Pons (tissue), 1 donor: Measurements from ENCODE around the gene GRIN1.

ENCODE experiments used
- DNase-seq: peaks from one replicate; pipeline ENCODE4 v3.0.0-alpha.2; 2016; ENCODE audit warnings: low spot score

The GRIN1 gene

DNA sequence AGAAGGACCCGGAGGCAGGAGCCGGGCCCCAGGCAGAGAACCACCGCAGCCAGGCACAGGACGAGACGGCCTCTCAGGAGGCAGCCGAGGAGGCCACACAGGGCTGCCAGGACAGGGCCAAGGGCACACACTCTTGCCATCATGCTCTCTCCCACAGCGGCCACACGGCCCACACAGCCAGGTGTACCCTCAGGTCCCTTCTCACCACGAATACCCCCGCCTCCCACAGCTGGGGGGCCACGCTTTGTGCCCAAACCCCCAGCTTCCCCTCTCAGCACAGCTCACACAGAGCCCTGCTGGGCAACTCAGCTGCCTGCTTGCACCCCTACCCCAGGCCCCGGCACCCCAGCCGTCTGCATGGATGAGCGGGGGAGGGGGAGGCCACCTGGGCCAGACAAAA, 54.8 kb downstream of the GRIN1 start:
- DNase-seq, result no peak

DNA sequence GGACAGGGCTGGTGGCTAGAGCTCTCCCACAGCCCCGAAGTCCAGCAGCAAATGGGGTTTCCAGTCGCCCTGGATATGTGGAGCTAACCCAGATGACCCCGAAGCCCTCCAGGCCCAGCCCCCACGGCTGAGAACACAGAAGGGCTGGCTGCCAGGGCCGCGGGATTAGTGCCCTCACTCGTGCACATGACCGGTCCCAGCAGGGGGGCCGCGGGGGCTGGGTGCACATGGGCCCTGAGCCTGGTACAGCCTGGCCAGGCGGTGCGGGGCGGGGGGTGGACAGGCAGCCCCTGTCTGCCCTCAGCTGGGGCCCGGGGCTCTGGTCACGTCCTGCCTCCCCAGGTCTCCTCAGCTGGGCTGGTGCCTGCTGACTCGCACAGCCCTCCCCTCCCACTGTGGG, 55.4 kb downstream of the GRIN1 start:
- DNase-seq, result peak; percentile 83

DNA sequence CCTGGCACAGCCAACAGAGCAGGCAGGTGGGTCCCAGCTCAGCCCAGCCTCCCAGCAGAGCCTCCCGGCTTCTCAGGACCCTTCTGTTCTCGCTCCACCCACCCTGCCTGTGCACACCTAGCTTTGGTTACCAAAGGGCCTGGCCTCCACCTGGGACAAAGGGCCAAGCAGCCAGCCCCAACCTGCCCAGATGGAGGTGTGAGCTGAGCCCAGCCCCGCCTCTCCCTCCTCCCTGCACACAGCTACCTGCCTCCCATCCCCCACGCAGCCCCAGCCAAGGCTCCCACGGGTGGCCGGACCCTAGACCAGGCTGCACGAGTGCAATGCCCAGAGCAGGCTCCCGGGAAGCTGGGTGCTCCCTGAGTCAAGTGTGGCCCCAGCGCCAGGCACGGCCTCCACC, 56.0 kb downstream of the GRIN1 start:
- no peak for DNase-seq

DNA sequence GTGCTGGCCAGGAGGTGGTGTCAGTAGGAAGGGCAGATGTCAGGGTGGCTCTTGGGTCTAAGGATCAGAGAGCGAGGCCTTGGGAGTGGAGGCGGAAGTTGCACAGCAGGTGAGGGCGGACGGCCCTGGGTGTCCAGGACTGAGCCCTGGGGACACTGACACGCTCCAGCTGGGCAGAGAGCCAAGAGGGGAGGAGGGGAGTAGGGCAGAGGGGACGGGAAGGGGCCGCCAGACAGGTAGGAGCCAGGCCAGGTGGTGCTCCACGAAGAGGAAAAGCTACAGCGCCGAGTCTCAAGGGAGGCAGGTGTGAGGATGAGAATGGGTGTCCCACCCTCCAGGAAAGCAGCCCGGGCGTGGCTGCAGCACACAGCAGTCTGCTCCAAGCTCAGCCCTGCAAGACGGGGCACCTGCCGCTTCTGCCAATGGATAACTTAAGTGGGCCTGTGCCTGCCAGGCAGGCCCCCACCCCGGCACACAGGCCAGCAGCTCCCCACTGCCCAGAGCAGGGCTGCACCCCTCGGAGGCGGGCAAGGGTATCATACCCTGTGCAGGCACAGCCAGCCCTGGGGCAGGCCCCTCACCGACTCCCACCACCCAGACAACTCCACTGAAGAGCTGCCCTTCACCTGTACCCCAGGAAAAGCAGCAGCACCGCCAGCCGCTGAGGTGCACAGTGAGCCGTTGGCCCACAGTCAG, 56.7 kb downstream of the GRIN1 start:
- DNase-seq, result no peak

DNA sequence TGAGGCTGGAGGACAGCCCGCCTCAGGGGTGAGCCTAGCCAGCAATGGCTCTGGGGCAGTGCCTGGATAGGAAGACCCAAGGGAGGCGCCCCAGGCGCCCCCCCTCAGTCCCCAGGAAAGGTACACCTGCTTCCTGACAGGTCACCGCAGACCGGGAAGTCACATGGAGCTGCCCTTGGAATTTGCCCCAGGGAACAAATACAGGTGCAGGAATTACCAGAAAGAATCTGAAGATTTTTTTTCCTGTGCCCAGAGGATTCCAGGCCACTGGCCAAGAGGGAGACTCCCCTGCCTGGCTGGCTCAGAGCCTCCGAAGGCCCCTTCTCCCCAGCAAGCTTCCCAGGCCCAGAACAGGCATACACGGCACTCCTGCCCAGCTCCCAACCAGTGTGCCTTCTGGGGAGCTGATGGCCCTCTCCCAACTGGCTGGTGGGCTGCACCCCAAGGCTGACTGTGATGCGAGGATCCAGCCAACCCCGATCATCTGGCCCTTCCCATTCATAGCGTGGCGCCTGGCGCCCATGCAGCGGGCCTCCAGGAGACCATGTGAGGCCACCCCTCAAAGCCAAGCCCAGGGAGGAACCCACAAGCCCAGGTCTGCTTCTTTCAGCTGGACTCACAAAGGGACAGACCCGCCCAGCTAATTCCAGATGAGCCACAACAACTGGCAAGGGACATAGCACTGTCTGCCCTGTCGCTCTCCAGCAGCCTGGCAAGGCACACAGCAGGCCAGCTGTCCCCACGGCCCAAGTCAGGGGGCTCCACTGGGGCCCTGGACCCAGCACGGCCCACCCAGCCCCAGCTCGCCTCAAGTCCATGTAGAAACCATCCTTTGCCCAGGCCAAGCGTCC, 59.3 kb downstream of the GRIN1 start:
- DNase-seq, result no peak

DNA sequence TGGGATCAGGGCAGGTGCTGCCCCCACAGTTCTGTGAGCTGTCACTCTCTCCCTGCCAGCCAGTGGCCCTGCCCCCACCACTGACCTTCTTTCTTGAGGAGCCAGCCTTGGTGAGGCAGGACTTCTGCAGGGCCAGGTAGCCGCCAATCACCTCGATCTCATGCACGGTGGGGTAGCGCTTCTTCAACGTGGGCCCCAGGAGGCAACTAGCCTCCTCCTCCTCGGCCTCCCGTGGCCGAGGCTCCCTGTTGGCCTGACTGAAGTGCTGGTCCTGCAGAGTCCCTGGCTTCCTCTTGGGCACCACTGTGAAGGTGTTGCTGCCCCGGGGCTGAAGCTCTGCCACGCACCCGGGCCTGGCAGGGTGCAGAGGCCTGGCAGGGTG, 59.9 kb downstream of the GRIN1 start:
- DNase-seq, result no peak

DNA sequence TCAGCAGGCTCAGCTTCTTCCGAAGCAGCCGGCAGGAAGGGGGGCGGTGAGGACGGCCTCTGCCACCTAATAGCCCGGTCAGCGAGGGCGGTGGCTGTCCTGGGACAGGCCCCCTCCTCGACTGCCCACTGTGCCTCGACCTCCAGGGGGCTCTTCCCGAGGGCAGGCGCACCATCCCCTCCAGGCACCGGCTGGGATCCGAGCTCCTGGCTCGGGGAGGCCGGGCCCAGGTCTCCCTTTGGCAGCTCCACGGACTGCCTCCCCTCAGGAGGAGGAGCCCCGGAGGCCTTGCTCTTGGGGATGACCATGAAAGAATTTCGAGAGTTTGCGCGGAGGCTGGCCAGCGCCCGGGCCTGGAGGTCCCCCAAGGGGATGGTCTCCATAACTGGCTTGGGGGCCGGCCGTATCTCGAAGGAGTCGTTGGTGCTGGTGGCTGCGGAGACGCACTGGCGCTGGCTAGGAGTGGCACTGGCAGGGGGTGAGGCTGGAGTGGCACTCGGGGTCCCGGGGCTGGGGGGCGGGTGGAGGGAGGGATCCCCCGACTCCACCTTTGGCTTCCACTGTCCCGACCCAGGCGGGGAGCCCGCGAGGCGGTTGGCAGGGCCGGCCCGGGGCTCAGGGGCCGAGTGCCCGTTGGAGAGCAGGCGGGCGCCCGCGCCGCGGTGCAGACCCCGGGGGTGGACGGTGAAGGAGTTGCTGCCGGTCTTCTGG, 60.6 kb downstream of the GRIN1 start:
- no peak for DNase-seq

DNA sequence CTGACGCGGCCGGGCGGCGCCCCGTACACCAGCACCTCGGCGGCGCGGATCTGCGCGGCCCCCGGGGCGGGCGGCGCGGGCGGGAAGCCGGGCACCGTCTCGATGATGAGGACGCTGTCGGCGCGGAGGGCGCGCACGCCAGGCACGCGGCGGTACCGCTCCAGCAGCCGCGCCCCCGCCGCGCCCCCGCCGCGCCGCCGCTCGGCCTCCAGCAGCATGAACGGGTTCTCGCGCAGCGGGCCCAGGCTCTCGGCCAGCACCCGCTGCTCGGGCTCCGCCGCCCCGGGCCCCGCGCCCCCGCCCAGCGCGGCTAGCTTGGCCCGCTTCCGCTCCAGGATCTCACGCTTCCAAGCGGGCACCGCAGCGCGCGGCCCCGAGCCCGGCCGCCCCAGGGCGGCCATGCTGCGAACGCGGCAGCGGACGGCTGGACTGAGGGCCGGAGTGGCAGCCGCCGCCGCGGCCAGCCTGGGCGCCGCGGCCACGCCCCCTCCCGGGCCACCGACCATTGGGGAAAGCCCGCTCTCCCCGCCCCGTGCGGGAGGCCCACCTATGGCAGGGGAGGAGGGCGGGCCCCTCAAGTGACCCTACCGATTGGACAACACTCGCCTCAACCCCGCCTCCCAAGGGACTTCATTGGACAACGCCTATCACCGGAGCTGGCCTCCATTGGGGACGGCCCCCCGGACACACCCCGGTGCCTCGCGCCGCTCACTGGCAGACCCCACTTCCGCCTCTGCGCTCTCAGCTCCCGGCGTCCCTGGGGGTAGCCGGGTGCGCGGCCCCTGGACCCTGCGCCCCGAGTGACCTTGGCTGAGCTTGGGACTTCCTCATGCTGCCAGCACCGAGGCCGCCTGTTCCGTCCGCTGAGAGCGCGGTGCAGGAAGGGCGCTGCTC, 61.6 kb downstream of the GRIN1 start, which contains the start of gene TPRN:
Gene TPRN (minus strand): TSS at position 431 of the 894 bp plus-strand sequence. CDS start 30 bp downstream, at position 401.
- peak; percentile 99 for DNase-seq

DNA sequence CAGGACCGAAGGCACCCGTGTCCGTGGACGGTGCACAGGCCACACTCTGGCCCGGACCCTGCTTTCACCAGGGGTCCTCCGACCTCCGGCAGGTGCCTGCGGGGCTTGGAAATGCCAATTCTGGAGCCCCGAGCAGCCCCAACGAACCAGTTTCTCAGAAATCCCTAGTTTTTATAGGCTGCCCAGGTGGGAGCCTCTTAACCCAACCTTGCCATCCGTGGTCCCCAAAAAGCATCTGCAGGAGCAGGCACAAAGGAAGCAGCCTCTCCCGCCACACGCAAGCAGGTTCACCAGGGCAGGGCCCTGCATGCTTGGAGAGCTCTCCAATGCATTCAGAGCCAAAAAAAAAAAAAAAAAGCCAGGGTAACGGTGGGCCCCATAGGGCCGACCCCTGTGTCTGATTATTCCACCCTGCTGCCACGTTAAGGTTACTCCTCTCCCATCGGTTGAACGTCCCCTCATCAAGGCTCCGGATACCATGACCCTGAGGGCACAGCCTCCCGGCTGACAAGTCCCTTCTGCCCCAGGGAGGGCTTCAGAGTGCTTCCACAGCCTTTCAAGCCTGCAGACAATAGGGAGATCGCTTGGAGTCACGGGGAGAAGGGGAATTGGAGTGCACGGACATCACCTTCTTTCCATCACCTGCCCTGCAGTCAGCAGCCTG, 62.4 kb downstream of the GRIN1 start:
- no peak for DNase-seq

DNA sequence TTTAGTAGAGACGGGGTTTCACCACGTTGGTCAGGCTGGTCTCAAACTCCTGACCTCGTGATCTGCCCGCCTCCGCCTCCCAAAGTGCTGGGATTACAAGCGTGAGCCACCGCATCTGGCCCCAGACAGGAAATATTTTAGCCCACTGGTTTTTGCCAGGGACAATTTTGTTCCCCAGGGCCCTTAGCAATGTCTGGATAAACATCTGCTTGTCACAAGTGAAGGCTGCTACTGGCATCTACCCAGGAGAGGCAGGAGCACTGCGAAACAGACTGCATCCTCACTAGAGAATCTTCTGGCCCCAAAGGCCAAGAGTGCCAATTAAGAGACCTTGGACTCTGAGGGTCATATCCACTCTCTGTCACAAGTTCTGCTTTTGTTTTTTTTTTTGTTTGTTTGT, 64.0 kb downstream of the GRIN1 start:
- DNase-seq, result no peak

DNA sequence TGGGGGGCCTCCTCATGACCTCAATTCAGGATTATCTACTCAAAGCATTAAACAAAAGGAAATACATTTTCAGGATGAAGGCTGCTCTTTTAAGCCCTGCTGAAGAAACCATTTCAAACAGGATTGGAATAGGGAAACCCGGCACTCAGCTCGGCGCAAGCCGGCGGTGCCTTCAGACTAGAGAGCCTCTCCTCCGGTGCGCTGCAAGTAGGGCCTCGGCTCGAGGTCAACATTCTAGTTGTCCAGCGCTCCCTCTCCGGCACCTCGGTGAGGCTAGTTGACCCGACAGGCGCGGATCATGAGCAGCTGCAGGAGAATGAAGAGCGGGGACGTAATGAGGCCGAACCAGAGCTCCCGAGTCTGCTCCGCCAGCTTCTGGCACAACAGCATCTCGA, 65.8 kb downstream of the GRIN1 start:
- no peak for DNase-seq

DNA sequence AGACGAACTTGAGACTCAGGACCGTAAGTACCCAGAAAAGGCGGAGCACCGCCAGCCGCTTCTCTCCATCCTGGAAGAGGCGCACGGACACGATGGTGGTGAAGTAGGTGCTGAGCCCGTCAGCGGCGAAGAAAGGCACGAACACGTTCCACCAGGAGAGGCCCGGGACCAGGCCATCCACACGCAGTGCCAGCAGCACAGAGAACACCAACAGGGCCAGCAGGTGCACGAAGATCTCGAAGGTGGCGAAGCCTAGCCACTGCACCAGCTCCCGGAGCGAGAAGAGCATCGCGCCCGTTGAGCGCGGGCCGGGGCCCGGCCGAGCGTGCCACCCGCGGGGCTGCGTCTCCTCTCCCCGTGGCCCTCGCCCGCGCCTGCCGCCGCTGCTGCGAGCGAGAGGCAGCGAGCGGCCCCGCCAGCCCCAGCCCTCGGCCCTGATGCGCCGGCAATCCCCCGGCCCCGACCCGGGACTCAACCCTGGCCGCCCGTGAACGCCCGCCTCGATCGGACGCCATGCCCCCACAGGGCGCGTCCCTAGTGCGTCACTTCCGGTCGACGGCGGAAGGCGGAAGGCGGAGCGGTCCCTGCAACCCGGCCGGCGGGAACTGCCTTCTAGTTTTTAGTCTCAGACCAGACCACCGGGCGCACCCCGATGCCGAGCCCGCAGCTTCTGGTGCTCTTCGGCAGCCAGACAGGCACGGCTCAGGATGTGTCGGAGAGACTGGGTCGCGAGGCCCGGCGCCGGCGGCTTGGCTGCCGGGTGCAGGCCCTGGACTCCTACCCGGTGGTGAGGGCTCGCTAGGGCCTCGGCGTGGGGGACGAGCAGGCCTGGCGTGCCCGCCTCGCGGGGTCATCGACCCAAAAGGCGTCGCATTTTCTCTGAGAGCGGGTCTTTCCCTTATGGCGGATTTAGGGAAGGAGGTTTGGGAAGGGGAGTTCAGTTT, 66.4 kb downstream of the GRIN1 start, which contains the start of the genes NDOR1 and TMEM203:
Gene NDOR1 (plus strand): TSS at position 575 of the 944 bp plus-strand sequence. CDS start 78 bp downstream, at position 653.
Gene TMEM203 (minus strand): TSS at position 523 of the 944 bp plus-strand sequence. CDS start 234 bp downstream, at position 289.
- DNase-seq, result peak; percentile 84

DNA sequence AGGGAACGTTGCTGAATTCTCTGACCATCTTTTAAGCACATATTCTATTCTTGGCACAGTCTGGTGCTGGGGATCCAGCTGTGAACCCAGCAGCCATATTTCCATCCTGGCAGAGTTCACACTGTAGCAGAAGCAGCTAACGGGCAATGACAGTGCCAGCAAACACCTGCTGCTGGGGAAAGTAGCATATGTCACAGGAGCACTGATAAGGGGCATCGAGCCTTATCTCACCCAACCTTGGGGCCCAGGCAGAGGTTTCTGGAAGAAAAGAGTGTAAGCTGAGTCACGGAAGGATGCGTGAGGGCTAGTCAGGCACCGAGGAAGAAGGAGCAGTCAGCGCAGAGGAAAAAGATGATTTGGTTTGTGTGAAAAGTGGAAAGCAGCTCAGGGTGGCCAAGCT, 67.6 kb downstream of the GRIN1 start:
- no peak for DNase-seq

DNA sequence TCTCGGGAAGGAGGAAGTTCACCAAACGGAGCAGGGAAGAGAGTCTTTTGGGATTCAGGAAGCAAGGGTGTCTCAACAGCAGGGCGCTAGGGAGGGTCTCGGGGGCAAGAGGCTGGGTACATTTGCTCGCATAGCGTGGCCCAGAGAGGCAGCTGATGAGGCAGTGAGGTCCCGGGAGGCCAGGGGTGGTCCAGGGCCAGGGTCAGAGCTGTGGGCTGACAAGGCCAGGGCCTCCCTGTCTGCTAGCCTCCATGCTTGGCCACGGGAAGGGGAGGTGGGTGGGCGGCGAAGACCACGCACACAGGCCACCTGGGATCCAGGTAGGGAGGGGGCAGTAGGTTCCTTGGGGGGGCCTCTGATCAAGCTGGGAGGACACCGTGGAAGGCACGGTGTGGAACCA, 72.6 kb downstream of the GRIN1 start:
- no peak for DNase-seq

DNA sequence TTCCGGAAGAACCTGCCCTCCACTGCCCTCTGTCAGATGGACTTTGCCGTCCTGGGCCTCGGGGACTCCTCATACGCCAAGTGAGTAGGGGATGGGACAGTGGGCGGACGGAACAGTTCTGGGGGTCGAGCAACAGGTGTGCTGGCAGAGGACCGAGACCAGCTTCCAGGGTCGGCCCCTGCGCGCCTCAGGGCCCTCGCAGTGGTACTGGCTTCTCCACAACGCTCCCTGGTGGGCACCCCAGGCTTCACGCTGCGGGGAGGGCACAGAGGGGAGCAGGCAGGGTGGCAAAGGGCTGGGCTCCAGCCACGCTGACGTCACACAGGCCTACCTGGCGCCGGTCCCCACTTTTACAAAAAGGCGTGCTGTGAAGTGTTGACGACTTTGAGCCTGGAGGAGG, 73.6 kb downstream of the GRIN1 start:
- DNase-seq, result no peak

DNA sequence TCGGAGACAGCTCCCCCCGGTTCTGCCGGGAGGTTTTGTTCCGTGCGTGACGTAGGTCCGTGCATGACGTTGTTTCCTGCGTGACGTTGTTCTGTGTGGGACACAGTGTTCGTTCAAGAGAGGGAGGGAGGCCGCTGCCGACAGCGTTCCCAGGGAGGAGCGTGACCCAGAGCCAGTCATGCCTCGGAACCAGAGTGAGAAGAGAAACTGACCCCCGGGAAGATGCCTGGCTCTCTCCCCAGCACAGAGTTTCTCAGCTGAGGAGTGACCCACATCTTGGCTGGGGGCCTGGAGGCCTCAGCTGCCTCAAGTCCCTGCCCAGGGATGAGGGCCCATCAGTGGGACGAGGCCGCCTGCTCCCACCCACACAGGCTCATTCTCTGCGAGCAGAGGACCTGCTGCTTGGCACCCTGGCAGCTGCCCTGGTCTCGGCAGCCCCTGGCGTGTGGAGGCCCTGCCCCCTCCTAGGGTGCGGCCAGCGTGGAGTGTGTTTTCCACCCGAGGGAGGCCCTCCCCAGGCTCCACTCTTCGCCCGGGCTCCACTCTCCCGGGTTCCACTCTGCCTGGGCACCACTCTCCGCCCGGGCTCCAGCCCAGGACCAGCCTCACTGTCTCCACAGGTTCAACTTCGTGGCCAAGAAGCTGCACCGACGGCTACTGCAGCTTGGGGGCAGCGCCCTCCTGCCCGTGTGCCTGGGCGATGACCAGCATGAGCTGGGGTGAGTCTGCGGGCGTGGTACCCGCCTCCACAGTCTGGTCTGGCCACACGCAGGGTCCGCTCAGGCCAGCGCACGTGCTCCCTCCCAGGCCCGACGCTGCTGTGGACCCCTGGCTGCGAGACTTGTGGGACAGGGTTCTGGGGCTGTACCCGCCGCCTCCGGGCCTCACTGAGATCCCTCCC, 74.5 kb downstream of the GRIN1 start:
- no peak for DNase-seq

DNA sequence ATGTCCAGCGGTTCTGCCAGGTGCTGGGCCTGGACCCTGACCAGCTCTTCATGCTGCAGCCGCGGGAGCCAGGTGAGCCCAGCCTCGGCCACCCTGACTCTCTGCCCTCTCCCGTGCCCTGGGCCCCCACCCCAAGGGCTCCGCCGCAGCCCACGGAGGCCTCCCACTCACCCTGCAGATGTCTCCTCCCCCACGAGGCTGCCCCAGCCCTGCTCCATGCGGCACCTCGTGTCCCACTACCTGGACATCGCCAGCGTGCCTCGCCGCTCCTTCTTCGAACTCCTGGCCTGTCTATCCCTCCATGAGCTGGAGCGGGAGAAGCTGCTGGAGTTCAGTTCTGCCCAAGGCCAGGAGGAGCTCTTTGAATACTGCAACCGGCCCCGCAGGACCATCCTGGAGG, 75.7 kb downstream of the GRIN1 start:
- no peak for DNase-seq

DNA sequence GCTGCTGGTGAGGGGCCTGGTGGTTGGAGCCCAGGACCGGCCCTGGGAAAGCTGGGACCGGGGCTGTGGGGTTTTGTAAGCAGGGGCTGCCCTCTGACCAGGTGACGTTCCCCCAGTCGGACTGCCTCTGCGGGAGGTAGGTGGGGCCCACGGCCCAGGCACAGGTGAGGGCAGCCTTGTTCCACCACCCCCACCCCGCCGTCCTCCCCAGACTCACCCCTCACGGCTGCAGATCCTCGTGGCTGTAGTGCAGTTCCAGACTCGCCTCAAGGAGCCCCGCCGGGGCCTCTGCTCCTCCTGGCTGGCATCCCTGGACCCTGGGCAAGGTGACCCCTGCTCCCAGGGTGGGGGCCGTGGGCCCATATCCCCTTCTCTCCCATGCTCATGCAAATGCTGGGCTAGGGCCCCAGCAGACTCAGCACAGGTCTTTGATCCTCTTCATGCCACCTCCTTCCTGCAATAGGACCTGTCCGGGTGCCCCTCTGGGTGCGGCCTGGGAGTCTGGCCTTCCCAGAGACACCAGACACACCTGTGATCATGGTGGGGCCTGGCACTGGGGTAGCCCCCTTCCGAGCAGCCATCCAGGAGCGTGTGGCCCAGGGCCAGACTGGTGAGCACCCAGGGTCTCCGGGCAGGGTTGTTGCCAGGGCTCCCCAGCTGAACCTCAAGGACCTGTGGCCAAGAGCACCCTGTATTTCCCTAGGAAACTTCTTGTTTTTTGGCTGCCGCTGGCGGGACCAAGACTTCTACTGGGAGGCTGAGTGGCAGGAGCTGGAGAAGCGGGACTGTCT, 76.4 kb downstream of the GRIN1 start:
- DNase-seq, result no peak
